Posterior vena cava (tissue), 2 donors: Measurements from ENCODE around the gene TNRC6B. TPM values are rescaled to one million over a fixed set of nuclear protein-coding genes. Genes with fewer than 3 reads are reported as not detected.
A peak's percentile ranks its signal among the peaks of the same experiment; 100 is the strongest.

Experiments
- DNase-seq: peaks from one replicate; pipeline ENCODE4 v3.0.0-alpha.2; 2020; ENCODE audit warnings: low spot score
- intact Hi-C, 2 donors: fragments of 100-400 bp; cut with DNase I; formaldehyde crosslinking; loops; one replicate each; pipeline versions ENCODE4 v1.14.1 to v1.14.2; 2022 to 2023
- total RNA-seq, 2 donors: library from RNA; stranded (reverse); fragmentation: NEBNext Ultra II Directional; extraction: Animal tissue kit (Norgen Biotek cat#: 25700); gene quantifications; one replicate each; pipeline ENCODE4 v1.2.1, GENCODE V29; 2021
- donor health status: DM: yes; HTN: yes; CAD: no.
- donor health status: DM: yes; HTN: yes; CAD: no.

TNRC6B gene
- total RNA-seq, 2 donors from 2014 or later, result 44.3 to 44.9 TPM

- no peak for DNase-seq
- intact Hi-C loops, result no loop called here
Observed at GRCh38 chr22:40261783-40262182, 84.1 kb downstream of the TNRC6B start.

- DNase-seq, result peak; percentile 80
Observed at GRCh38 chr22:40263191-40263590, 85.5 kb downstream of the TNRC6B start.

DNA sequence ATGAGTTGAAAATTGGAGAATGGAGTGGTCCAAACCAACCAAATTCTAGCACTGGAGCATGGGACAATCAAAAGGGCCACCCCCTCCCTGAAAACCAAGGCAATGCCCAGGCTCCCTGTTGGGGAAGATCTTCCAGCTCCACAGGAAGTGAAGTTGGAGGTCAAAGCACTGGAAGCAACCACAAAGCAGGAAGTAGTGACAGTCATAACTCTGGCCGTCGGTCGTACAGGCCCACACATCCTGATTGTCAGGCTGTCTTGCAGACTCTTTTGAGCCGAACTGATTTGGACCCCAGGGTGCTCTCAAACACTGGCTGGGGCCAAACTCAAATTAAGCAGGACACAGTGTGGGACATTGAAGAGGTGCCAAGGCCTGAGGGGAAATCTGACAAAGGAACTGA lies 88.1 kb downstream of the TNRC6B start:
- intact Hi-C loops, result no loop called here
- no peak for DNase-seq

More at GRCh38 chr22:40263191-40263590, 85.5 kb downstream of the TNRC6B start:
- intact Hi-C loops, result no loop called here

DNA sequence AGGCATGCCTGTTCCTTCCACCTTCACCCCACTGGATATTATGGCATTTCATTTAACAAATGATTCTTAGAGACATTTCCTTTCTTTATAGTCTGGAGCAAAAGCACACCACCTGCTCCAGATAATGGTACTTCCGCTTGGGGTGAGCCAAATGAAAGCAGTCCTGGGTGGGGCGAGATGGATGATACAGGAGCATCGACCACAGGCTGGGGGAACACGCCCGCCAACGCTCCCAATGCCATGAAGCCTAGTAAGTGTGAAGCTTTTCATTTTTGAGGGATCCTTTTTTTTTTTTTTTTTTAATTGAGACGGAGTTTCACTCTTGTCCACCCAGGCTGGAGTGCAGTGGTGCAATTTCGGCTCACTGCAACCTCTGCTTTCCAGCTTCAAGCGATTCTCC lies 92.3 kb downstream of the TNRC6B start:
- intact Hi-C loops, result no loop called here
- DNase-seq, result no peak

GRCh38 chr22:40270748-40271373 lies 93.1 kb downstream of the TNRC6B start:
- no peak for DNase-seq
- intact Hi-C loops, result no loop called here

DNA sequence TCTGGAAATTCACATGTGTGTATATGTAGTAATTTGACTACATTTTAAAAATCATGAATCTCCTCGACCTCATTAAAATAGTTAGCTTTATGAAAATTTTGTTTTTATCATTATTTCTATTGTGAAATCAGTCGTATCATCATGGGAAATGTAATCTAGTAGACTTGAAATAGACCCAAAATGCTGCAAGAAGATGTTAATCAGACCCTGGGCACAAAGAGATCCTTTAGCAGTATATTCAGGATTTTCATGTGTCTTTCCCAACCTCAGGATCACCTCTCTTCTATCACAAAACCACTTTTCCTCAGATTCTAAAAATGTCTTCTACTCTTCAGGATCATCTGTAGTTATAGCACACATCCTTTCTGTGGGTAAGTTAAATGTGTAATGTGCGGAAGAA lies 93.7 kb downstream of the TNRC6B start:
- no peak for DNase-seq
- intact Hi-C loops, result no loop called here

DNA sequence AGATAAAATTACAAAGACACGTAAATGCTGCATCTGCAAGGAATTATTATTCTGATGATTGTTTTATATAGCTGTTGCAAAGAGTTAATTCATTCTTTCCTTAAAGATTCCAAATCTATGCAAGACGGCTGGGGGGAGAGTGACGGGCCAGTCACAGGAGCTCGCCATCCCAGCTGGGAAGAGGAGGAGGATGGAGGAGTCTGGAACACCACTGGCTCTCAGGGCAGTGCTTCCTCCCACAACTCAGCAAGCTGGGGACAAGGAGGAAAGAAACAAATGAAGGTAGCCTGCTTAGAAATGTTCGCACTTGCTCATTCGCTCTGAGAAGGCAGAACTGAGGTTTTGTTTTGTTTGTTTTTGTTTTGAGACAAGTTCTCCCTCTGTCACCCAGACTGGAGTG lies 95.6 kb downstream of the TNRC6B start:
- intact Hi-C loops, result no loop called here
- DNase-seq, result no peak

DNA sequence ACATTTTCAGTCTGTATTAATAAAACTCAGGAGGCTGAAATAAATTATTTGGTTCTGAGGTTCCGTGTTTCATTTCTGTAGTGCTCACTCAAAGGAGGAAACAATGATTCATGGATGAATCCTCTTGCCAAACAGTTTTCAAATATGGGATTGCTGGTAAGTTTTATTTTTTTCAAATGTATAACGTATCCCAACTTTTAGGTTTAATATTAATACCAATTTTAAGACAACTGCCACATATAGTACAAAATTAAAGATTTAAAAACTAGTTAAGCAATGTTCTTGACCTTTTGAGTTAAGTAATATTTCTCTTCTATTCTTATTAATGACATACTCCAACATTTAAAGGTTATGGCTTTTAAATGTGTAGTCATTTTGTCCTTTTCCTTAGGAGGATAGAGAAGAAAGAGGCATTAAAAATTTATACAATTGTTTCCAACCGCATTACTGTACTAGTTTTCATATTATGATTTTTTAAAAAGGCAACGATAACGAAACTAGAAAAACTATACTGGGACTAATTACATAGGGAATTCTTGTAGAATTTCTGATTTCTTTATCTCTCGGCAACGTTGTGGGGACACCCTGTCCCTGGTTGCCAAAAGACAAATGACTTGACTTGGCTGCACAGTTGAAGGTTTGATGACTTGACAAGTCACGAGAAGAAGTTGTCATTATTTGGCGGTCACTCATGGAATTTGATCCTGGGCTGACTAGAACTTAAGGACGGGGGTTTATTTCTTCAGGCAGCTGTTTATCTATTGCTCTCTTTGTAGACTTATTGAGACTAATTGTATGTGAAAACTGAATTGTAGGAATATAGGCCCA lies 99.5 kb downstream of the TNRC6B start:
- no peak for DNase-seq
- intact Hi-C loops, result no loop called here

DNA sequence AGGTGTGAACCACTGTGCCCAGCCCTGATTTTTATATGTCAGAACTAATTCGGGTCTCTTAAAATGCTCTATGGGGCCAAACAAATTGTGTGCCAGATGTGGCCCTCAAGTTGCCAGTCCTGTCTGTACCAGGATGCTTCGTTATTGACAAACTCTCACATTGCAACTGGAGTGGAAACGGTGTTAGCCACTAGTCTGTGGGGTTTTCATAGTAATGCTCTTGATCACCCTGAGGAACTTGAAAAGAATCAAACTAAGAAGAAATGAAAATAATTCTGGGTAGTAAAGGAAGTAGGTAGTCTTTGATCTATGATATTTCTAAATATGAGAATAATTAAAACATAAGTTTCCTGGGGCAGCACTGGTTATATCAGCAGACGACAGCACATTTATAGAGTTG lies 101.3 kb downstream of the TNRC6B start:
- no peak for DNase-seq
- intact Hi-C loops, result loop anchor here in 1 of 2 donors (2.0 kb wide), 1 partner anchor 26 kb away; no protein-coding TSS in a partner anchor

GRCh38 chr22:40281717-40282116 lies 104.0 kb downstream of the TNRC6B start:
- no peak for DNase-seq
- intact Hi-C loops, result loop anchor here in 1 of 2 donors (10.0 kb wide), 1 partner anchor 53 kb away; no protein-coding TSS in a partner anchor

GRCh38 chr22:40285513-40285912 lies 107.8 kb downstream of the TNRC6B start:
- intact Hi-C loops, result loop anchor here in 1 of 2 donors (10.0 kb wide), 1 partner anchor 49 kb away; no protein-coding TSS in a partner anchor
- DNase-seq, result no peak

DNA sequence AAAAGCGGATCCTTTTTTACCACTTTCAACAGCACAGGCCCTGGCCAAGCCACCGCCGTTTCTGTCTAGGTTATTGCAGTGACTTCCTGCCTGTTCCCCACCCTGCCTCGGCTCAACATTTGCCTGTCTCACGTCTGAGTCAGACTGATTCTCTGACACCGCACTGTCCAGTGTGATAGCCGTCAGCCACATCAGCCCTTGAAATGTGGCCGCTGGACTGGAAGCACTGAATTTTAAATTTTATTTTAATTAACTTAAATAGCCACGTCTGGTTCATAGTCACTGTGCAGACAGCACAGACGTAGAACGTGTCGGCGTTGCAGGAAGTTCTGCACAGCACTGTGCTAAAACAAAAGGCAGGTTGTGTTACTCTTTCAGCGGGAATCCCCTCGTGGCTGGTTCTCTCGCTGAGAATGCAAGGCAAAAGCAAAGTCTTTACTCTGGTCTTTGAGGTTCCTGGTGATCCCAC lies 112.3 kb downstream of the TNRC6B start:
- intact Hi-C loops, result loop anchor here in 1 of 2 donors (10.0 kb wide), 1 partner anchor 45 kb away; no protein-coding TSS in a partner anchor
- no peak for DNase-seq

DNA sequence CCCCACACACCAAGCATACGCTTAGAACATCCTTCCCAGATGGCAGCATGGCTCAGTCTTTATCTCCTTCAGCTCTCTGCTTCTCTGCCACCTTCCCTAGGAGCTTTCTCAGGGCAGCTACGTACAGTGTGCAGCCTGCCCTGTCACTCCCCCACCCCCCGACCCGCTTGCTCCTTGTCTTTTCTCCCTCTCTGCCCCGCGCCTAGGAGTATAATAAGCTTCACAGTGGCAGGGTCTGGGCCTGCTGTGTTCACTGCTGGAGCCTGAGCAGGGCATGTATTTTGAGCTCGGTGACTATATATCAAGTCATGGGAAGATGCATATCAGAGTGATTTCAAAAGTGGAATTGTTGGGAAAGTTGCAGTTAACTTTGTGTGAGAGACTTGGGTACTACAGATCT lies 112.8 kb downstream of the TNRC6B start:
- no peak for DNase-seq
- intact Hi-C loops, result no loop called here

DNA sequence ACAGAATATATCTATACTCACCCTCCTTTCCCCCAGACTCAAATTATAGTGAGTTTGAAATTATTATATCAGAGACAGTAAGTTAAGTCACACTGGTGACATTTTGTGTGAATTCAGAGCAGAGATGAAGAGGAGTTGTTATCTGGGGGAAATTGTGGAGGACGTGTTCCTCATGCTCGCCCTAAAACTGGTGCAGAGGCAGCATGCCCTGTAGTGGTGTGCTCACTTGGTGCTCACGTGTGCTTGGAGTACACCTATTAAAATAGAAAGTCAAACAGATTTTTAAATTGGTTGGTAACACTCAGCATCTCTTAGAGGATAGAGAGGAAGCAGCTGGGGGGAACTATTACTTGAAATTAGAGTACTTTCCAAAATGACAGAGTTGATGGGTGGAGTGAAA lies 117.0 kb downstream of the TNRC6B start:
- intact Hi-C loops, result loop anchor here in 1 of 2 donors (5.0 kb wide), 1 partner anchor 742 kb away; no protein-coding TSS in a partner anchor

GRCh38 chr22:40300316-40300715 lies 122.6 kb downstream of the TNRC6B start:
- intact Hi-C loops, result no loop called here
- DNase-seq, result no peak

More for the DNA sequence above, 117.0 kb downstream of the TNRC6B start:
- no peak for DNase-seq

- intact Hi-C loops, result no loop called here
- no peak for DNase-seq
Observed at GRCh38 chr22:40300884-40301672, 123.4 kb downstream of the TNRC6B start.

DNA sequence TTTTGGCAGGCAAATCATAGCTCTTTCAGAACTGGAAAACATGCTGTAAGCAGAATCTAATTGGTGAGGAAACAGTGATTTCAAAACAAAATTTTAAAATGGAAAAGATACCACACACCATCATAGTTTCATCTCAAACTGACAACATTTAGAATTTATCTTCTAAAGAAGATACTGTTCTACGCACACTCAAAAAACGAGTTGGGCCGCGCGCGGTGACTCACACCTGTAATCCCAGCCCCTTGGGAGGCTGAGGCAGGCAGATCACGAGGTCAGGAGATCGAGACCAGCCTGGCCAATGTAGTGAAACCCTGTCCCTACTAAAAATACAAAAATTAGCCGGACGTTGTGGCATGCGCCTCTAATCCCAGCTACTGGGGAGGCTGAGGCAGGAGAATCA lies 124.4 kb downstream of the TNRC6B start:
- no peak for DNase-seq

GRCh38 chr22:40305625-40306024 lies 127.9 kb downstream of the TNRC6B start:
- DNase-seq, result no peak
- intact Hi-C loops, result loop anchor here in 1 of 2 donors (2.0 kb wide), 1 partner anchor 27 kb away; no protein-coding TSS in a partner anchor

More for the DNA sequence above, 124.4 kb downstream of the TNRC6B start:
- intact Hi-C loops, result no loop called here

- intact Hi-C loops, result no loop called here
- DNase-seq, result no peak
Observed at GRCh38 chr22:40308999-40309573, 131.4 kb downstream of the TNRC6B start.
